ENCODE results near the gene TIAM2.

GRCh38 chr6:155117256-155117655, 122.1 kb downstream of the TIAM2 start:
- TF ChIP-seq EP300 (IDR thresholded peaks at IDR 0.05): no peak
- no peak for TF ChIP-seq CTCF (IDR thresholded peaks at IDR 0.05)
- TF ChIP-seq POLR2A (IDR thresholded peaks at IDR 0.05): no peak

Measured in tibial nerve (tissue), 4 donors.